ENCODE results near the gene SCUBE2.

DNA sequence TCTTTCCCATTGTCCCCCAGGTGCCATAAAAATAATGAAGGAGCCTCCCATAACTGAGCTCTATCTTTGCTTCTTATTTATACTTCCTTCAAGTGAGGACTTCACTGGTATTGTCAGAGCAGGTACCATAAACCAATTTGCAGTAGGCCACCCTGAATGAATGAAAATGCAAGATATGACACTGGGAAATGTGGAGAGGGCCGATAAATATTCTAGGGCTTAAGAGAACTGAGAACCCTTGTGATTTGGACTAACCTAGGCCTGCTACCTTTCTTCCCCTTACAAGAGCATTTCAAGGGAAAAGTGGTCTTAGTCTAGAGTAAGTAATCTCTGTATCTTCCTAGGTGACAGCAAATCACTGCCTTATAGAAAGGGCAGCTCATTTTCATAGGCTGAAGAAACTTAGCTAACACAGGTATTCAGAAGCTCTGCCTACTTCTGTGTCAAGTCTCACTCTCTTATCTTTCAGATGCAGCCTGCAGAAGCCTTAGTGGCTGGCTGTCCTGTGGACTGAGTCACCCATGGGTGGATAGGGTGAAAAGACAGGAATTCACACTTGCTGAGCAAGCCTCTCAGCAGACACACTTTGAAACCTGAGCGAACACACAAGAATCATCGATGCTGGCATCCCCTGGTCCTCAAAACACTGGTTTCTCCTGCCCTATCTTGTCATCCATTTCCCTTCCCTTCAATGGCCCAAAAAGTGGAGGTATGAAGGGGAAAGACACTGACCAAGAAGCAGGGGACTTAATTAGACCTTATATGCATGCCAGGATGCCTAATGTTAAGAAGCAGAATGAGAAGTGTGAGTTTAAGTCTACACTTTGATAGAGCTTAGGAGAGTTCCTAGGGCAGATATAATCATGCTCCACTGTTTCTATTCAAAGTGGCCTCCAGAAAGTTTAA lies 102.8 kb downstream of the SCUBE2 start:
- TF ChIP-seq GATA3 (IDR thresholded peaks at IDR 0.05; ENCODE audit: low read depth, low read length): no peak
- TF ChIP-seq GATA2 (IDR thresholded peaks at IDR 0.05; ENCODE audit: low read depth, low read length): no peak

Data from SH-SY5Y (cell line).